DND-41 (cell line): ENCODE measurements around the gene CFAP73.
A peak's percentile ranks its signal among the peaks of the same experiment; 100 is the strongest.

Experiments
- ATAC-seq: fragments of 200-7000 bp; cut with Tn5 transposase; 3 replicates; pipeline ENCODE4 v1.9.1; 2021; ENCODE audit warnings: low read depth; ENCODE audit not compliant: insufficient read depth
- DNase-seq: peaks from one replicate; pipeline ENCODE4 v3.0.0-alpha.2; 2020
- H2AFZ ChIP-seq: 2 replicates; pipeline ENCODE4 v1.6.0; 2012; ENCODE audit warnings: low read depth, low read length
- H3K27ac ChIP-seq: 2 replicates; pipeline ENCODE4 v1.5.1; 2012; ENCODE audit warnings: low read length, inconsistent platforms
- H3K27me3 ChIP-seq: fragments of 200-600 bp; sonication (generic); 2 replicates; pipeline ENCODE4 v1.6.0; 2012; ENCODE audit warnings: low read length, mild to moderate bottlenecking, inconsistent platforms; ENCODE audit not compliant: insufficient read depth, poor library complexity
- H3K36me3 ChIP-seq: 2 replicates; pipeline ENCODE4 v1.5.1; 2012; ENCODE audit warnings: low read length, inconsistent platforms; ENCODE audit not compliant: insufficient read depth
- H3K4me1 ChIP-seq: 2 replicates; pipeline ENCODE4 v1.5.1; 2012; ENCODE audit warnings: mild to moderate bottlenecking, low read length; ENCODE audit not compliant: insufficient read depth
- H3K4me2 ChIP-seq: 2 replicates; pipeline ENCODE4 v1.6.0; 2012; ENCODE audit warnings: mild to moderate bottlenecking, moderate library complexity, low read length, inconsistent platforms; ENCODE audit not compliant: insufficient read depth
- H3K4me3 ChIP-seq, 2 experiments: fragments of 200-600 bp in 1 of 2; shearing (Covaris generic) in 1 of 2; 2 replicates each; pipeline ENCODE4 v1.5.1; 2012 to 2016; ENCODE audit warnings: inconsistent platforms in 2 of 2, low read length in 2 of 2, mild to moderate bottlenecking in 2 of 2, low read depth in 1 of 2, moderate library complexity in 1 of 2
- H3K79me2 ChIP-seq: 2 replicates; pipeline ENCODE4 v1.6.0; 2012; ENCODE audit warnings: low read length, inconsistent platforms; ENCODE audit not compliant: insufficient read depth
- H3K9ac ChIP-seq: 2 replicates; pipeline ENCODE4 v1.6.0; 2012; ENCODE audit warnings: low read depth, mild to moderate bottlenecking, inconsistent platforms, low read length, moderate library complexity
- H3K9me3 ChIP-seq: 2 replicates; pipeline ENCODE4 v1.5.1; 2012; ENCODE audit warnings: low read length, moderate library complexity, mild to moderate bottlenecking, inconsistent platforms; ENCODE audit not compliant: insufficient read depth, severe bottlenecking
- H4K20me1 ChIP-seq: 2 replicates; pipeline ENCODE4 v1.6.0; 2012; ENCODE audit warnings: low read length; ENCODE audit not compliant: insufficient read depth
- CTCF ChIP-seq: IDR thresholded peaks from 2 replicates; pipeline ENCODE4 v1.5.1; 2012; ENCODE audit warnings: borderline replicate concordance, low read length, moderate library complexity, mild to moderate bottlenecking; ENCODE audit not compliant: poor library complexity, severe bottlenecking; ENCODE audit errors: extremely low read depth
- EZH2 ChIP-seq: IDR thresholded peaks from 3 replicates; pipeline ENCODE4 v1.6.1; 2012; ENCODE audit warnings: borderline replicate concordance, low read depth, mild to moderate bottlenecking, moderate library complexity, low read length, inconsistent platforms; ENCODE audit not compliant: severe bottlenecking

The CFAP73 gene

GRCh38 chr12:113129664-113130456 lies 19.7 kb upstream of the CFAP73 start:
- Histone ChIP-seq H3K4me2 (no peak overlapping the region), H3K4me1 (peaks cover 18% of the 10 kb centered on the region), H4K20me1 (no peaks in the 10 kb centered on the region), H3K9ac (no peak overlapping the region), H3K27me3 (no peaks in the 10 kb centered on the region), H3K4me3 (no peak overlapping the region), H3K36me3 (no peaks in the 10 kb centered on the region), H3K9me3 (no peaks in the 10 kb centered on the region), H3K79me2 (no peaks in the 10 kb centered on the region), H2AFZ (no peak overlapping the region), H3K27ac (no peak overlapping the region)
- DNase-seq (no peak), ATAC-seq (no peak)
- TF ChIP-seq CTCF (no peak), EZH2 (no peak)

- H2AFZ ChIP-seq: no peak overlapping the region
- H3K79me2 ChIP-seq: no peaks in the 10 kb centered on the region
- no peaks in the 10 kb centered on the region for H4K20me1 ChIP-seq
- DNase-seq: no peak
- no peak overlapping the region for H3K27ac ChIP-seq
- H3K9ac ChIP-seq: no peak overlapping the region
- no peak overlapping the region for H3K4me2 ChIP-seq
- H3K27me3 ChIP-seq: no peaks in the 10 kb centered on the region
- H3K4me3 ChIP-seq: no peak overlapping the region
- TF ChIP-seq CTCF: peak; percentile 14
- TF ChIP-seq EZH2: no peak
- peaks cover 18% of the 10 kb centered on the region for H3K4me1 ChIP-seq
- no peak for ATAC-seq
- H3K36me3 ChIP-seq: no peaks in the 10 kb centered on the region
- no peaks in the 10 kb centered on the region for H3K9me3 ChIP-seq
These were observed 18.9 kb upstream of the CFAP73 start for GRCh38 chr12:113130457-113131135.

- H3K79me2 ChIP-seq: no peaks in the 10 kb centered on the region
- no peak overlapping the region for H2AFZ ChIP-seq
- no peaks in the 10 kb centered on the region for H3K27me3 ChIP-seq
- H3K27ac ChIP-seq: no peak overlapping the region
- H3K4me3 ChIP-seq: no peak overlapping the region
- H3K9ac ChIP-seq: no peak overlapping the region
- H3K4me2 ChIP-seq: no peak overlapping the region
- no peaks in the 10 kb centered on the region for H4K20me1 ChIP-seq
- H3K36me3 ChIP-seq: no peaks in the 10 kb centered on the region
- no peaks in the 10 kb centered on the region for H3K9me3 ChIP-seq
- DNase-seq (no peak), ATAC-seq (no peak)
- peaks cover 18% of the 10 kb centered on the region for H3K4me1 ChIP-seq
- TF ChIP-seq EZH2 (no peak), CTCF (no peak)
These were observed 18.0 kb upstream of the CFAP73 start for GRCh38 chr12:113131556-113131955.
